ENCODE measurements around the gene ALKBH5. TPM values are rescaled to one million over a fixed set of nuclear protein-coding genes. Genes with fewer than 3 reads are reported as not detected.

ALKBH5 gene
- total and polyA plus RNA-seq, 2 donors: 48.5 to 58.3 TPM

GRCh38 chr17:18236494-18236893 is 52.9 kb downstream of the ALKBH5 start:
- no peaks in the 10 kb centered on the region for H3K4me1 ChIP-seq (ENCODE audit: control insufficient read depth in 2 of 2, insufficient read depth in 2 of 2, low read length in 2 of 2)
- H3K27ac ChIP-seq (ENCODE audit: low read depth in 1 of 2, low read length in 1 of 2): no peak overlapping the region
- H3K4me3 ChIP-seq (ENCODE audit: low read length in 2 of 2): no peak overlapping the region
- DNase-seq (ENCODE audit: low read depth in 6 of 9, low spot score in 9 of 9): no peak
- no peaks in the 10 kb centered on the region for H3K27me3 ChIP-seq (ENCODE audit: control insufficient read depth in 2 of 2, insufficient read depth in 1 of 2, low read length in 1 of 2)
- peaks cover 16 to 52% of the 10 kb centered on the region in 2 donors for H3K36me3 ChIP-seq (ENCODE audit: control insufficient read depth in 2 of 2, insufficient read depth in 2 of 2, low read length in 1 of 2)
- H3K9me3 ChIP-seq (ENCODE audit: control insufficient read depth in 2 of 2, insufficient read depth in 1 of 2, low read length in 1 of 2): no peaks in the 10 kb centered on the region
- WGBS: 97% methylated on average over 18 of the region's 18 CpGs

GRCh38 chr17:18237461-18237860 is 53.8 kb downstream of the ALKBH5 start:
- no peak for DNase-seq (ENCODE audit: low read depth in 6 of 9, low spot score in 9 of 9)

GRCh38 chr17:18238299-18238698 is 54.7 kb downstream of the ALKBH5 start:
- no peak overlapping the region for H3K4me3 ChIP-seq (ENCODE audit: low read length in 2 of 2)
- peaks cover 20 to 60% of the 10 kb centered on the region in 2 donors for H3K36me3 ChIP-seq (ENCODE audit: control insufficient read depth in 2 of 2, insufficient read depth in 2 of 2, low read length in 1 of 2)
- WGBS: 94% methylated on average over 18 of the region's 18 CpGs
- no peaks in the 10 kb centered on the region for H3K9me3 ChIP-seq (ENCODE audit: control insufficient read depth in 2 of 2, insufficient read depth in 1 of 2, low read length in 1 of 2)
- no peak for DNase-seq (ENCODE audit: low read depth in 6 of 9, low spot score in 9 of 9)
- no peak overlapping the region for H3K27ac ChIP-seq (ENCODE audit: low read depth in 1 of 2, low read length in 1 of 2)
- H3K4me1 ChIP-seq (ENCODE audit: control insufficient read depth in 2 of 2, insufficient read depth in 2 of 2, low read length in 2 of 2): no peaks in the 10 kb centered on the region
- no peaks in the 10 kb centered on the region for H3K27me3 ChIP-seq (ENCODE audit: control insufficient read depth in 2 of 2, insufficient read depth in 1 of 2, low read length in 1 of 2)

More at GRCh38 chr17:18237461-18237860, 53.8 kb downstream of the ALKBH5 start:
- no peak overlapping the region for H3K4me3 ChIP-seq (ENCODE audit: low read length in 2 of 2)
- no peaks in the 10 kb centered on the region for H3K27me3 ChIP-seq (ENCODE audit: control insufficient read depth in 2 of 2, insufficient read depth in 1 of 2, low read length in 1 of 2)
- H3K4me1 ChIP-seq (ENCODE audit: control insufficient read depth in 2 of 2, insufficient read depth in 2 of 2, low read length in 2 of 2): no peaks in the 10 kb centered on the region
- peaks cover 20 to 58% of the 10 kb centered on the region in 2 donors for H3K36me3 ChIP-seq (ENCODE audit: control insufficient read depth in 2 of 2, insufficient read depth in 2 of 2, low read length in 1 of 2)
- H3K27ac ChIP-seq (ENCODE audit: low read depth in 1 of 2, low read length in 1 of 2): no peak overlapping the region
- 98% methylated on average over 20 of the region's 20 CpGs for WGBS
- no peaks in the 10 kb centered on the region for H3K9me3 ChIP-seq (ENCODE audit: control insufficient read depth in 2 of 2, insufficient read depth in 1 of 2, low read length in 1 of 2)

GRCh38 chr17:18240449-18240848 is 56.8 kb downstream of the ALKBH5 start:
- Histone ChIP-seq H3K4me1 (ENCODE audit: control insufficient read depth in 2 of 2, insufficient read depth in 2 of 2, low read length in 2 of 2) (no peaks in the 10 kb centered on the region), H3K27ac (ENCODE audit: low read depth in 1 of 2, low read length in 1 of 2) (no peak overlapping the region), H3K27me3 (ENCODE audit: control insufficient read depth in 2 of 2, insufficient read depth in 1 of 2, low read length in 1 of 2) (no peaks in the 10 kb centered on the region), H3K36me3 (ENCODE audit: control insufficient read depth in 2 of 2, insufficient read depth in 2 of 2, low read length in 1 of 2) (peaks cover 19 to 57% of the 10 kb centered on the region in 2 donors), H3K4me3 (ENCODE audit: low read length in 2 of 2) (no peak overlapping the region), H3K9me3 (ENCODE audit: control insufficient read depth in 2 of 2, insufficient read depth in 1 of 2, low read length in 1 of 2) (no peaks in the 10 kb centered on the region)
- WGBS: 97% methylated on average over 19 of the region's 19 CpGs
- DNase-seq (ENCODE audit: low read depth in 6 of 9, low spot score in 9 of 9): no peak

DNA sequence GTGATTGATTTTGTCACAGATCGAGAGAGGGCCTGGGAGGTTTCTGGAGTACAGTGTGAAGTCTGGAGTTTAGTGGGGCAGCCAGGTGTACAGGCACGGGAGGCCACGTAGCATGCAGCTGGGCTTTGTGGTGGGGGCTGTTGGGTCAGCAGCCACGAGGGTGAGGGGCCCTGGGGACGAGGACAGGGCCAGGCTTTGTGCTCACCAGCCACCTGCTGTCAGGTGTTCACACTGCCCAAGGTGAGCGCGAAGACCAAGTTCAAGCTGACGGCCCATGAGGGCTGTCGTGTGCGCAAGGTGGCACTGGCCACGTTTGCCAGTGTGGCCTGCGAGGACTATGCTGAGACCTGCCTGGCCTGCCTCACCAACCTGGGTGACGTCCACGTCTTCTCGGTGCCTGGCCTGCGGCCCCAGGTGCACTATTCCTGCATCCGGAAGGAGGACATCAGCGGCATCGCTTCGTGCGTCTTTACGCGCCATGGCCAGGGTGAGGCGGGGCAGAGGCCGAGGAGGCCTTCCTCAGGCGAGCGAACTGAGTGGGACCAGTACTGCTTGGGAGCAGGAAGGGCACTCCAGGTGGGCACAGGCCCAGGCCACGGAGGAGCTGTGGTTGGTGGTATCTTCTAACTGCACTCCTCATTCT is 57.7 kb downstream of the ALKBH5 start:
- Histone ChIP-seq H3K36me3 (ENCODE audit: control insufficient read depth in 2 of 2, insufficient read depth in 2 of 2, low read length in 1 of 2) (peaks cover 25 to 63% of the 10 kb centered on the region in 2 donors), H3K4me3 (ENCODE audit: low read length in 2 of 2) (no peak overlapping the region), H3K9me3 (ENCODE audit: control insufficient read depth in 2 of 2, insufficient read depth in 1 of 2, low read length in 1 of 2) (no peaks in the 10 kb centered on the region), H3K27ac (ENCODE audit: low read depth in 1 of 2, low read length in 1 of 2) (no peak overlapping the region), H3K4me1 (ENCODE audit: control insufficient read depth in 2 of 2, insufficient read depth in 2 of 2, low read length in 2 of 2) (no peaks in the 10 kb centered on the region), H3K27me3 (ENCODE audit: control insufficient read depth in 2 of 2, insufficient read depth in 1 of 2, low read length in 1 of 2) (no peaks in the 10 kb centered on the region)
- 94% methylated on average over 28 of the region's 28 CpGs for WGBS
- DNase-seq (ENCODE audit: low read depth in 6 of 9, low spot score in 9 of 9): no peak

DNA sequence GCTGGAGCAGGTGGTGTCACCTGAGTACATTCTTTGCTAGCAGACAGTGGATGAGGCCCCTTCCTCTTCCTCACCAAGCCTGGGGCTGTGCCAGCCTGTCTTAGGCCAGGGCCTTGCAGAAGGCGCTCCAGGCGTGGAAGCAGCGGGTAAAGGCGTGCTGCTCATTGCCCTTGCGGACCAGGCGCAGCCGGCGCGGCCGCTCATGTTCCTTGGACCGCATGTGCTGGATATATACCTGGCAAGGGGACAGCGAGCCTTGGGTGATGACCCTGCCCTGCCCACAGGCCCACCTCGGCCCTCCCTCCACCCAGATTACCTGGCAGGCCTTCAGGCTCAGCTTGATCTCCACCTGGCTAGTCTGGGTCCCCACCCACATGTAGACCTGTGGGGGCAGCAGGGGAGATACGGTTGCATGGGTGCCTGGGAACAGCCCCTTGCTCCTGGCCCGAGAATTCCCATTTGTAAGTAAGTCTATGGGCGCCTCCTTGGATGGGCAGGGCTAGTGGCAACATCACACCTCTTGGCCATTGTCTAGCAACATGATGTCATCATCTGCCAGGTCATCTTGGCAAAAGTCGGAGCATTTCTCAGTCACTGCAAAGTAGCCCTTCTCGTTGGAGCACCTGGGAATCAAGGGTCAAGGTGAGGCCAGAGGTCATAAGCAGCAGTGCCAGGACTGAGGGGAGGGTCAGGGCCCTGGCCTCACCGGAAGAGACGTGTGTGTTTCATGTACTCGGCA is 61.6 kb downstream of the ALKBH5 start:
- Histone ChIP-seq H3K9me3 (ENCODE audit: control insufficient read depth in 2 of 2, insufficient read depth in 1 of 2, low read length in 1 of 2) (no peaks in the 10 kb centered on the region), H3K4me1 (ENCODE audit: control insufficient read depth in 2 of 2, insufficient read depth in 2 of 2, low read length in 2 of 2) (peaks cover 0 to 4% of the 10 kb centered on the region in 2 donors), H3K27ac (ENCODE audit: low read depth in 1 of 2, low read length in 1 of 2) (no peak overlapping the region), H3K36me3 (ENCODE audit: control insufficient read depth in 2 of 2, insufficient read depth in 2 of 2, low read length in 1 of 2) (peaks cover 56 to 71% of the 10 kb centered on the region in 2 donors), H3K4me3 (ENCODE audit: low read length in 2 of 2) (no peak overlapping the region), H3K27me3 (ENCODE audit: control insufficient read depth in 2 of 2, insufficient read depth in 1 of 2, low read length in 1 of 2) (no peaks in the 10 kb centered on the region)
- DNase-seq (ENCODE audit: low read depth in 6 of 9, low spot score in 9 of 9): no peak
- 98% methylated on average over 21 of the region's 21 CpGs for WGBS

DNA sequence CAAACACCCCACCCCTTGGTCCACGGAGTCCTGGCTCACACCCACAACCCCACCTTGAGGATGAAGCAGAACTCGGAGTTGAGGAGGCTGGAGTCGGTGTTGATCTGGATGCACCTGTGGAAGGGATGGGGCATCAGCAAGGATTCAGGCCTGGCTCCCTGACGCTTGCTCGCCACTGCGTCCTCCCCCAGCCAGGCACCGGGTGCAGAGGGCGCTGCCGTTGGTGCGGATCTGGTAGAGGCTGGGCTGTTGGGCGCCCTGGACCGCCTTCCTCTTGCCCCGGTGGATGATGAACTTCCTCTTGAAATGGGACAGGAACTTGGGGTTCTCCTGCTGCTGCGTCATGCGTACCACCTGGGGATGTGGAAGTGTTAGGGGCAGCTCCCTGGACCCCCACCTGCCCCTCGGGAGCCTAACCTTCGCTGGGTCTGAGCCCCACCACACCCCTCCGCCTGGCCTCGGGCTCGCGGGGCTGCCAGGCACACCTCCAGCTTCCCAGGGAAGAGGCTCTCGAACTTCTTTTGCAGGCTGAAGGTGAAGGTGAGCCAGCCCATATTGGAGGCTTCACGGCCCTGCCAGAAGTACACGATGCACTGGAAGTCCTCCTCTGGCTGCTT is 62.6 kb downstream of the ALKBH5 start:
- Histone ChIP-seq H3K9me3 (ENCODE audit: control insufficient read depth in 2 of 2, insufficient read depth in 1 of 2, low read length in 1 of 2) (no peaks in the 10 kb centered on the region), H3K27me3 (ENCODE audit: control insufficient read depth in 2 of 2, insufficient read depth in 1 of 2, low read length in 1 of 2) (no peaks in the 10 kb centered on the region), H3K4me1 (ENCODE audit: control insufficient read depth in 2 of 2, insufficient read depth in 2 of 2, low read length in 2 of 2) (peaks cover 0 to 4% of the 10 kb centered on the region in 2 donors), H3K36me3 (ENCODE audit: control insufficient read depth in 2 of 2, insufficient read depth in 2 of 2, low read length in 1 of 2) (peaks cover 64 to 77% of the 10 kb centered on the region in 2 donors), H3K4me3 (ENCODE audit: low read length in 2 of 2) (no peak overlapping the region), H3K27ac (ENCODE audit: low read depth in 1 of 2, low read length in 1 of 2) (no peak overlapping the region)
- DNase-seq (ENCODE audit: low read depth in 6 of 9, low spot score in 9 of 9): no peak
- WGBS: 96% methylated on average over 24 of the region's 24 CpGs

DNA sequence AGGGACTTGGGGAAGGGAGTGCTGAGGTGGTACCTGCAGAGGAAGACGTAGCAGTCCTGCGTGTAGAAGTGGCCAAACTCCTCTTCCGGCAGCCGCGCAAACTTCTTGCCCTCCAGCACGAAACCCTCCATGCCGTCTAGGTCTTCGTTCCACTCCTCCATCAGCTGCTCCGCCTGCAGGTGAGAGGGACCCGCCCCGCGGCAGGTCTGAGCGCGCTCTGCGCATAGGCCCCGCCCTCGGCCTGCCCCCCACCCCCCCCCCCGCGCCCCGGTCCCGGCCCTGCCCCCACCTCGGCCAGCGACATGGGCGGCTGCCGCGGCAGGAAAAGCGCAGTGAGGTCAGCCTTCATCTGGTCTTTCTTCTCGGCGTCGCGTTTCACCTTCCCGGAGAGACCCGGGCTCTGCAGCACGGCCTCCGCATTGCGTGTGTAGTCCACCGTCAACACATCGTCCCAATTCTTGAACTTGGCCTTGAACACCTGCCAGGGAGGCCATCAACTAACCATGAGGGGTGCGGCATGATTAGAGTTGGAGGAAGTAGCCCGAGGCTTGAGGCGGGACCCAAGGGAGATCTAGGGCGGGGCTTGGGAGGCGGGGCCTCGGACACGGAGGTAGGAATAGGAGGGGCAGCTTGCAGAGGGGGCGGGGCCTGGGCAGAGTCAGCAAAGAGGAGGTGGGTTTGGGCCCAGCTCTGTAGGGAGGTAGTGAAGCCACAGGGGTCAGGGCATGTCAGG is 63.4 kb downstream of the ALKBH5 start:
- Histone ChIP-seq H3K4me3 (ENCODE audit: low read length in 2 of 2) (no peak overlapping the region), H3K27ac (ENCODE audit: low read depth in 1 of 2, low read length in 1 of 2) (no peak overlapping the region)
- 90% methylated on average over 46 of the region's 46 CpGs for WGBS

More for the DNA sequence above, 63.4 kb downstream of the ALKBH5 start:
- H3K36me3 ChIP-seq (ENCODE audit: control insufficient read depth in 2 of 2, insufficient read depth in 2 of 2, low read length in 1 of 2): peaks cover 69 to 77% of the 10 kb centered on the region in 2 donors
- H3K9me3 ChIP-seq (ENCODE audit: control insufficient read depth in 2 of 2, insufficient read depth in 1 of 2, low read length in 1 of 2): no peaks in the 10 kb centered on the region
- no peaks in the 10 kb centered on the region for H3K27me3 ChIP-seq (ENCODE audit: control insufficient read depth in 2 of 2, insufficient read depth in 1 of 2, low read length in 1 of 2)
- peaks cover 0 to 4% of the 10 kb centered on the region in 2 donors for H3K4me1 ChIP-seq (ENCODE audit: control insufficient read depth in 2 of 2, insufficient read depth in 2 of 2, low read length in 2 of 2)
- peak in 1 of 9 donors; percentile 23 for DNase-seq (ENCODE audit: low read depth in 6 of 9, low spot score in 9 of 9)
